Smooth muscle cell (in vitro differentiated cells): Measurements from ENCODE around the gene PIK3R1. TPM values are rescaled to one million over a fixed set of nuclear protein-coding genes. Genes with fewer than 3 reads are reported as not detected.

Experiments used
- DNase-seq: peaks from one replicate; lab custom pipeline; 2025; ENCODE audit not compliant: unreplicated experiment; lab: John Stamatoyannopoulos, UW
- H2AFZ ChIP-seq: fragments of 200-600 bp; sonication (generic); 2 replicates; pipeline ENCODE4 v1.6.0; 2016; ENCODE audit warnings: antibody characterized with exemption, low read depth, mild to moderate bottlenecking
- H3F3A ChIP-seq: fragments of 200-600 bp; sonication (generic); 2 replicates; pipeline ENCODE4 v1.6.0; 2017; ENCODE audit warnings: antibody characterized with exemption, low read depth
- H3K27ac ChIP-seq: fragments of 200-600 bp; sonication (generic); 2 replicates; pipeline ENCODE4 v1.5.1; 2016; ENCODE audit warnings: low read depth, mild to moderate bottlenecking
- H3K27me3 ChIP-seq: fragments of 200-600 bp; sonication (generic); 2 replicates; pipeline ENCODE4 v1.6.1; 2016; ENCODE audit warnings: low read depth, mild to moderate bottlenecking
- H3K36me3 ChIP-seq: fragments of 200-600 bp; sonication (generic); 2 replicates; pipeline ENCODE4 v1.5.1; 2016; ENCODE audit warnings: low read depth
- H3K4me1 ChIP-seq: fragments of 200-600 bp; sonication (generic); 2 replicates; pipeline ENCODE4 v1.5.1; 2016; ENCODE audit warnings: low read depth
- H3K4me2 ChIP-seq: fragments of 200-600 bp; sonication (generic); 2 replicates; pipeline ENCODE4 v1.6.0; 2016; ENCODE audit warnings: mild to moderate bottlenecking
- H3K4me3 ChIP-seq: fragments of 200-600 bp; sonication (generic); 2 replicates; pipeline ENCODE4 v1.5.1; 2016; ENCODE audit warnings: mild to moderate bottlenecking
- H3K79me2 ChIP-seq: fragments of 200-600 bp; sonication (generic); 2 replicates; pipeline ENCODE4 v1.6.0; 2016; ENCODE audit warnings: low read depth, mild to moderate bottlenecking
- H3K9ac ChIP-seq: fragments of 200-600 bp; sonication (generic); 2 replicates; pipeline ENCODE4 v1.6.0; 2016; ENCODE audit warnings: low read depth
- H3K9me3 ChIP-seq: fragments of 200-600 bp; sonication (generic); replicated peaks from 2 replicates; pipeline ENCODE4 v1.5.1; 2016; ENCODE audit warnings: low read depth
- H4K20me1 ChIP-seq: fragments of 200-600 bp; sonication (generic); 2 replicates; pipeline ENCODE4 v1.6.0; 2016; ENCODE audit warnings: low read depth
- CTCF ChIP-seq: fragments of 200-600 bp; sonication (generic); IDR thresholded peaks from 2 replicates; pipeline ENCODE4 v1.5.1; 2017; ENCODE audit warnings: borderline replicate concordance, mild to moderate bottlenecking, antibody characterized with exemption; ENCODE audit not compliant: insufficient read depth, poor library complexity, severe bottlenecking
- WGBS: methylation state at CpG from one replicate; pipeline ENCODE4 v1.1.7; 2016; ENCODE audit warnings: low lambda C conversion rate; 5-methylcytosine and 5-hydroxymethylcytosine counted together
- polyA plus RNA-seq: library from polyadenylated mRNA; unstranded; fragments of >200 nt; fragmentation: Nextera tagmentation; extraction: Ambion mirVana; gene quantifications from 2 replicates; pipeline ENCODE4 v1.2.1, GENCODE V29; 2016
- total RNA-seq: library from RNA; depleted of rRNA; stranded (reverse); fragments of >200 nt; gene quantifications from 2 replicates; pipeline ENCODE4 v1.2.3, GENCODE V29; 2014

The PIK3R1 gene
- total RNA-seq = 33.2 and 63.6 TPM in 2 replicates
- polyA plus RNA-seq = 5.3 and 7.5 TPM in 2 replicates

GRCh38 chr5:68215208-68215897 lies at the start of gene PIK3R1:
PIK3R1 (plus strand) TSS chr5:68215756; CDS start chr5:68226676, 10,920 bp downstream.
- peak; percentile 29 for TF ChIP-seq CTCF
- Histone ChIP-seq H3K79me2 (peaks cover 32% of the 10 kb centered on the region), H3K4me3 (peak within 1 kb of the TSS; percentile 78), H3K9me3 (no peaks in the 10 kb centered on the region), H3K4me2 (peak within 1 kb of the TSS; percentile 89), H3F3A (no peaks in the 10 kb centered on the region), H4K20me1 (peaks cover 34% of the 10 kb centered on the region), H3K27me3 (no peaks in the 10 kb centered on the region), H3K36me3 (no peaks in the 10 kb centered on the region), H2AFZ (peak within 1 kb of the TSS; percentile 95), H3K9ac (peak within 1 kb of the TSS; percentile 92), H3K27ac (peak within 1 kb of the TSS; percentile 94), H3K4me1 (peaks cover 17% of the 10 kb centered on the region)
- WGBS = under 1% methylated on average over 56 of the region's 78 CpGs
- DNase-seq = peak; percentile 91

- TF ChIP-seq CTCF = no peak
- no peaks in the 10 kb centered on the region for H3K36me3 ChIP-seq
- H3K27ac ChIP-seq = no peak overlapping the region
- H3K9ac ChIP-seq = no peak overlapping the region
- H3K9me3 ChIP-seq = no peaks in the 10 kb centered on the region
- no peak overlapping the region for H2AFZ ChIP-seq
- no peaks in the 10 kb centered on the region for H3F3A ChIP-seq
- H3K4me3 ChIP-seq = no peak overlapping the region
- H4K20me1 ChIP-seq = no peaks in the 10 kb centered on the region
- no peak for DNase-seq
- WGBS = 95% methylated on average over 4 of the region's 4 CpGs
- H3K4me2 ChIP-seq = no peak overlapping the region
- no peaks in the 10 kb centered on the region for H3K27me3 ChIP-seq
- peaks cover 21% of the 10 kb centered on the region for H3K4me1 ChIP-seq
- H3K79me2 ChIP-seq = no peaks in the 10 kb centered on the region
Measured at GRCh38 chr5:68167195-68167651, 48.3 kb upstream of the PIK3R1 start.

GRCh38 chr5:68169903-68170302 lies 45.7 kb upstream of the PIK3R1 start:
- H3K9ac ChIP-seq = no peak overlapping the region
- no peaks in the 10 kb centered on the region for H3F3A ChIP-seq
- H3K9me3 ChIP-seq = no peaks in the 10 kb centered on the region
- no peak overlapping the region for H3K4me3 ChIP-seq
- no peak overlapping the region for H3K27ac ChIP-seq
- no peaks in the 10 kb centered on the region for H3K27me3 ChIP-seq
- no peaks in the 10 kb centered on the region for H3K79me2 ChIP-seq
- WGBS = 22% methylated on average over 1 of the region's 1 CpG
- H4K20me1 ChIP-seq = no peaks in the 10 kb centered on the region
- peaks cover 22% of the 10 kb centered on the region for H3K4me1 ChIP-seq
- peak overlapping the region; percentile 2 for H2AFZ ChIP-seq
- no peak for DNase-seq
- H3K36me3 ChIP-seq = no peaks in the 10 kb centered on the region
- no peak overlapping the region for H3K4me2 ChIP-seq
- TF ChIP-seq CTCF = no peak
